ENCODE data around the gene KRT28. TPM values are rescaled to one million over a fixed set of nuclear protein-coding genes. Genes with fewer than 3 reads are reported as not detected.

KRT28 gene
- total and polyA plus RNA-seq, 2 of the 8 experiments (the other 6 are each of a cell fraction or from before 2014, with no cell fraction given): not detected

DNA sequence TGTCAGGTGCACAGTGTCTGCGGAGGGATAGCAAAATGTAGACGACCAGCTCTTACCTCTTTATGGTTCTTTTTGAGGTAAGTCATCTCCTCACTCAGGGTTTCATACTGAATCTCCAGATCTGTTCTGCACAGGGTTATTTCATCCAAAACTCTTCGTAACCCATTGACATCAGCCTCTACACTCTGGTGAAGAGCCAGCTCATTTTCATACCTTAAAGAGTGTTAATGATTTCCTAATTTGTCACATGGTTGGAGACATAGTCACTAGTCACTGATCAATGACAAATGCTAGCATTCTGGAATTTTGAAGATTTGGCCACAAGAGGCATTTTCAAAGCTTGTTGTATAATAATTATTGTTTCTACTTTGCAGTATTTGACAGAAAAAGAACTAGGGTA, 46.0 kb downstream of the KRT28 start:
- no peak overlapping the region for H3K4ac ChIP-seq (replicated peaks; ENCODE audit: insufficient read length, low read depth, low read length)
- H3K27ac ChIP-seq (ENCODE audit: low read depth, low read length): no peak overlapping the region
- H3K23ac ChIP-seq (ENCODE audit: insufficient read length): no peak overlapping the region
- no peak overlapping the region for H3K9ac ChIP-seq (replicated peaks in 1 of 4; ENCODE audit: extremely low read depth in 1 of 4, low read depth in 3 of 4, low read length in 3 of 4)
- no peaks in the 10 kb centered on the region for H4K20me1 ChIP-seq (replicated peaks in 1 of 2; ENCODE audit: control insufficient read depth in 1 of 2, insufficient read depth in 2 of 2, low read length in 2 of 2)
- no peak overlapping the region for H2BK12ac ChIP-seq (ENCODE audit: low read depth, low read length)
- no peaks in the 10 kb centered on the region; the same call in 1 of the 2 replicates for H3K23me2 ChIP-seq (ENCODE audit: low read depth, low read length)
- ChIA-PET CTCF (ENCODE audit: partially characterized antibody) (no interaction called here), POLR2A (ENCODE audit: partially characterized antibody) (interaction anchor here (0.9 kb wide), 1 partner anchor 127 kb away, joined by 3 read pairs; no protein-coding TSS in a partner anchor)
- H4K91ac ChIP-seq (replicated peaks; ENCODE audit: insufficient read length, low read length): no peak overlapping the region
- no peaks in the 10 kb centered on the region for H3K36me3 ChIP-seq (ENCODE audit: control insufficient read depth in 2 of 4, insufficient read depth in 4 of 4, low read length in 3 of 4)
- no peak overlapping the region for H3K56ac ChIP-seq (replicated peaks; ENCODE audit: insufficient read length, low read depth, low read length)
- no peak overlapping the region for H2BK15ac ChIP-seq (ENCODE audit: low read length)
- no peak overlapping the region for H3K4me3 ChIP-seq (ENCODE audit: extremely low read depth in 1 of 4, insufficient read depth in 2 of 4, low read depth in 3 of 4, low read length in 4 of 4)
- no peak overlapping the region for H2BK120ac ChIP-seq (replicated peaks; ENCODE audit: low read depth, low read length)
- TF ChIP-seq CREB1 (IDR thresholded peaks at IDR 0.05) (no peak), SIN3A (conservative IDR thresholded peaks at IDR 0.05 in 1 of 2, IDR thresholded peaks at IDR 0.05 in 1 of 2; ENCODE audit: low read depth in 1 of 2, low read length in 2 of 2) (no peak), CTBP2 (IDR thresholded peaks at IDR 0.05; ENCODE audit: borderline replicate concordance, insufficient read depth, insufficient read length, low read length) (no peak), CBX8 (IDR thresholded peaks at IDR 0.05; ENCODE audit: borderline replicate concordance, low read depth, low read length) (no peak), NANOG (IDR thresholded peaks at IDR 0.05; ENCODE audit: insufficient read depth, low read depth, low read length, poor library complexity, severe bottlenecking) (no peak), CHD1 (IDR thresholded peaks at IDR 0.05; ENCODE audit: low read depth, low read length) (no peak), USF2 (IDR thresholded peaks at IDR 0.05; ENCODE audit: low read length) (no peak), HDAC2 (IDR thresholded peaks at IDR 0.05; ENCODE audit: borderline replicate concordance in 1 of 2, low read depth in 2 of 2, low read length in 2 of 2) (no peak)
- DNase-seq (ENCODE audit: low read depth in 1 of 2, low spot score in 2 of 2) (no peak), FAIRE-seq (no peak)
- H3K4me1 ChIP-seq (replicated peaks in 1 of 4; ENCODE audit: control insufficient read depth in 3 of 4, insufficient read depth in 4 of 4, low read length in 3 of 4): no peaks in the 10 kb centered on the region
- no peak overlapping the region for H4K8ac ChIP-seq (ENCODE audit: extremely low read depth, insufficient read depth, low read length)
- 89% methylated on average over 3 of the region's 3 CpGs; no CpG with 5 or more reads in 1 of the 2 experiments for WGBS, 2 experiments (ENCODE audit: extremely low coverage in 1 of 2, insufficient coverage in 1 of 2, insufficient read length in 1 of 2, insufficient replicate concordance in 2 of 2, low coverage in 1 of 2, low lambda C conversion rate in 2 of 2, missing lambda C conversion rate in 1 of 2)
- no peaks in the 10 kb centered on the region for H3K79me2 ChIP-seq (ENCODE audit: control insufficient read depth in 1 of 2, insufficient read depth in 2 of 2, low read length in 2 of 2)
- peaks cover 0 to 1% (median 0%) of the 10 kb centered on the region in 4 experiments; a peak in 1 of 7 replicates for H3K27me3 ChIP-seq (replicated peaks in 1 of 4; ENCODE audit: control insufficient read depth in 3 of 4, extremely low read depth in 1 of 4, insufficient read depth in 3 of 4, low read length in 3 of 4)
- no peak overlapping the region for H3K4me2 ChIP-seq (ENCODE audit: insufficient read depth in 1 of 2, low read depth in 2 of 2, low read length in 2 of 2)
- H2BK20ac ChIP-seq (ENCODE audit: low read length): no peak overlapping the region
- H3K9me3 ChIP-seq (ENCODE audit: insufficient read depth in 2 of 2, low read depth in 1 of 2, low read length in 1 of 2): no peaks in the 10 kb centered on the region; a peak in 1 of 4 replicates
- no peak overlapping the region for H2AK5ac ChIP-seq (ENCODE audit: low read depth, low read length)
- no peak overlapping the region for H2BK5ac ChIP-seq (ENCODE audit: low read depth, low read length)
- H2AFZ ChIP-seq (ENCODE audit: low read length): no peak overlapping the region
- no peaks in the 10 kb centered on the region for H3K79me1 ChIP-seq (ENCODE audit: low read depth, low read length)
- no peak overlapping the region for H4K5ac ChIP-seq (ENCODE audit: insufficient read length, low read depth, low read length)
- H3K18ac ChIP-seq (ENCODE audit: extremely low read depth, low read length): no peak overlapping the region
- H3K14ac ChIP-seq (ENCODE audit: insufficient read length): no peak overlapping the region
